Uterus (tissue), 2 donors: ENCODE measurements around the gene ANKRD24.

Source experiments
- POLR2A ChIP-seq, 2 donors: fragments of 450-650 bp; IDR thresholded peaks; one replicate each; pipeline ENCODE4 v1.6.1; 2016; ENCODE audit warnings: antibody characterized with exemption in 2 of 2, mild to moderate bottlenecking in 1 of 2, moderate library complexity in 1 of 2
- TF ChIP-seq, protein P1 (sequence below), 4 experiments: fragments of 200-600 bp in 2 of 4; fragments of 450-650 bp in 2 of 4; sonication (generic) in 2 of 4; IDR thresholded peaks; one replicate each; pipeline ENCODE4 v1.5.1; 2016 to 2019; ENCODE audit warnings: antibody characterized with exemption in 4 of 4, mild to moderate bottlenecking in 2 of 4, moderate library complexity in 1 of 4

DNA sequence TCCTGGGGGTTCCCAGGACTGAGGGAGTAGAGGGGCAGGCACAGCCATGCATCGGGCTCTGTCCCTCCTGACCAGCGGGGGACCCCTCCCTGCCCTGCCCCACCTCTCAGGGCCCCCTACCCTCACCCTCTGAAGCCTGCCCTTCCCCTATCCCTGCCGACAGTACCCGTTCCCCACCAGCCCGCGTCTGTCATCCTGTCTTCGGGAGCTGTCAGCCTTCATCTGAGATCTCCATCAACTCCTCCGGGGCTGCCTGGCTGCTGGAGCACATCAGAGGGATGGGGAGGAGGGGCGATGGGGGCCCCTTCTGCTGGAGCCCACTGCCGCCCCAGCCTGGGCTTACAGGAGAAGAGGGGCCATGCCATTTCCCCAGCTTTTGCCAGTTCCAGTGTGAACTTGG, 90.4 kb downstream of the ANKRD24 start:
- TF ChIP-seq, protein P1, sequence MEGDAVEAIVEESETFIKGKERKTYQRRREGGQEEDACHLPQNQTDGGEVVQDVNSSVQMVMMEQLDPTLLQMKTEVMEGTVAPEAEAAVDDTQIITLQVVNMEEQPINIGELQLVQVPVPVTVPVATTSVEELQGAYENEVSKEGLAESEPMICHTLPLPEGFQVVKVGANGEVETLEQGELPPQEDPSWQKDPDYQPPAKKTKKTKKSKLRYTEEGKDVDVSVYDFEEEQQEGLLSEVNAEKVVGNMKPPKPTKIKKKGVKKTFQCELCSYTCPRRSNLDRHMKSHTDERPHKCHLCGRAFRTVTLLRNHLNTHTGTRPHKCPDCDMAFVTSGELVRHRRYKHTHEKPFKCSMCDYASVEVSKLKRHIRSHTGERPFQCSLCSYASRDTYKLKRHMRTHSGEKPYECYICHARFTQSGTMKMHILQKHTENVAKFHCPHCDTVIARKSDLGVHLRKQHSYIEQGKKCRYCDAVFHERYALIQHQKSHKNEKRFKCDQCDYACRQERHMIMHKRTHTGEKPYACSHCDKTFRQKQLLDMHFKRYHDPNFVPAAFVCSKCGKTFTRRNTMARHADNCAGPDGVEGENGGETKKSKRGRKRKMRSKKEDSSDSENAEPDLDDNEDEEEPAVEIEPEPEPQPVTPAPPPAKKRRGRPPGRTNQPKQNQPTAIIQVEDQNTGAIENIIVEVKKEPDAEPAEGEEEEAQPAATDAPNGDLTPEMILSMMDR (IDR thresholded peaks at IDR 0.05), result no peak
- TF ChIP-seq POLR2A (IDR thresholded peaks at IDR 0.05), result no peak
